Neuronal stem cell (in vitro differentiated cells): ENCODE data around the gene LRPAP1.
"Not testable (repeated sequence)": the region's sequence is repeated elsewhere in the genome, so short reads cannot be mapped to it uniquely, and the experiment has no call there.

Experiments used
- DNase-seq: peaks from one replicate; pipeline ENCODE4 v3.0.0-alpha.2; 2013; ENCODE audit warnings: low spot score
- H2AFZ ChIP-seq: one replicate; pipeline ENCODE4 v1.6.1; 2013; ENCODE audit warnings: mild to moderate bottlenecking, low read length, inconsistent platforms
- H2AK5ac ChIP-seq: 2 replicates; pipeline ENCODE4 v1.6.1; 2013; ENCODE audit warnings: low read depth, mild to moderate bottlenecking, inconsistent platforms, low read length, moderate library complexity, mixed read lengths
- H2BK120ac ChIP-seq: 2 replicates; pipeline ENCODE4 v1.6.1; 2013; ENCODE audit warnings: low read depth, mild to moderate bottlenecking, inconsistent platforms, low read length, moderate library complexity, mixed read lengths
- H2BK12ac ChIP-seq: one replicate; pipeline ENCODE4 v1.6.1; 2013; ENCODE audit warnings: low read length, inconsistent platforms
- H2BK15ac ChIP-seq: 2 replicates; pipeline ENCODE4 v1.6.1; 2013; ENCODE audit warnings: mild to moderate bottlenecking, low read length, inconsistent platforms, mixed read lengths
- H2BK5ac ChIP-seq: one replicate; pipeline ENCODE4 v1.6.1; 2013; ENCODE audit warnings: inconsistent platforms, mild to moderate bottlenecking, low read length, moderate library complexity
- H3K14ac ChIP-seq: one replicate; pipeline ENCODE4 v1.6.1; 2013; ENCODE audit warnings: low read length, inconsistent platforms
- H3K18ac ChIP-seq: 2 replicates; pipeline ENCODE4 v1.6.1; 2013; ENCODE audit warnings: low read length, inconsistent platforms
- H3K23ac ChIP-seq: 2 replicates; pipeline ENCODE4 v1.6.1; 2013; ENCODE audit warnings: low read depth, mild to moderate bottlenecking, mixed read lengths, low read length, inconsistent platforms; ENCODE audit not compliant: poor library complexity
- H3K27ac ChIP-seq: replicated peaks from 3 replicates; pipeline ENCODE4 v1.5.1; 2013; ENCODE audit warnings: low read length, inconsistent platforms
- H3K27me3 ChIP-seq, 3 experiments: 2 replicates each; pipeline ENCODE4 v1.6.1; 2013; ENCODE audit warnings: low read length in 3 of 3, mild to moderate bottlenecking in 2 of 3, inconsistent platforms in 1 of 3, low read depth in 1 of 3, mixed read lengths in 1 of 3, moderate library complexity in 1 of 3; ENCODE audit not compliant: control insufficient read depth in 3 of 3, insufficient read depth in 3 of 3
- H3K36me3 ChIP-seq, 2 donors: replicated peaks in 1 of 2; 2 replicates each; pipeline ENCODE4 v1.6.1; 2013; ENCODE audit warnings: low read length in 2 of 2; ENCODE audit not compliant: control insufficient read depth in 2 of 2, insufficient read depth in 2 of 2
- H3K4ac ChIP-seq: 2 replicates; pipeline ENCODE4 v1.6.1; 2013; ENCODE audit warnings: inconsistent platforms, mild to moderate bottlenecking, low read length, moderate library complexity
- H3K4me1 ChIP-seq, 2 donors: 1 replicate in 1 of 2; 2 replicates in 1 of 2; pipeline ENCODE4 v1.6.1; 2013; ENCODE audit warnings: low read length in 2 of 2, low read depth in 1 of 2; ENCODE audit not compliant: control insufficient read depth in 2 of 2, insufficient read depth in 1 of 2
- H3K4me2 ChIP-seq: one replicate; pipeline ENCODE4 v1.6.1; 2013; ENCODE audit warnings: mild to moderate bottlenecking, low read length, inconsistent platforms; ENCODE audit not compliant: insufficient read depth, poor library complexity, severe bottlenecking
- H3K4me3 ChIP-seq, 2 donors: 2 replicates each; pipeline ENCODE4 v1.5.1; 2013; ENCODE audit warnings: low read length in 2 of 2, mild to moderate bottlenecking in 2 of 2, inconsistent platforms in 1 of 2, moderate library complexity in 1 of 2
- H3K79me1 ChIP-seq: one replicate; pipeline ENCODE4 v1.6.1; 2013; ENCODE audit warnings: low read depth, mild to moderate bottlenecking, inconsistent platforms, low read length, moderate library complexity
- H3K9ac ChIP-seq: one replicate; pipeline ENCODE4 v1.6.1; 2013; ENCODE audit warnings: mild to moderate bottlenecking, low read depth, low read length, inconsistent platforms; ENCODE audit not compliant: poor library complexity
- H3K9me3 ChIP-seq, 2 donors: replicated peaks in 1 of 2; 2 replicates each; pipeline versions ENCODE3 to v1.6.1; 2013; ENCODE audit warnings: low read length in 2 of 2, mild to moderate bottlenecking in 2 of 2, inconsistent platforms in 1 of 2, low read depth in 1 of 2, mixed read lengths in 1 of 2, moderate library complexity in 1 of 2; ENCODE audit not compliant: control insufficient read depth in 2 of 2, insufficient read depth in 1 of 2
- H4K8ac ChIP-seq: one replicate; pipeline ENCODE4 v1.6.1; 2013; ENCODE audit warnings: low read depth, mild to moderate bottlenecking, inconsistent platforms, low read length, moderate library complexity
- H4K91ac ChIP-seq: one replicate; pipeline ENCODE4 v1.6.1; 2013; ENCODE audit warnings: low read length, low read depth, mild to moderate bottlenecking, inconsistent platforms; ENCODE audit not compliant: poor library complexity
- WGBS, 2 donors: extraction: QIAGEN DNeasy Blood & Tissue Kit; methylation state at CpG; one replicate each; pipeline ENCODE4 v1.1.7; 2013; ENCODE audit warnings: missing lambda C conversion rate in 2 of 2, mixed read lengths in 1 of 2; ENCODE audit not compliant: insufficient read length in 2 of 2, insufficient replicate concordance in 1 of 2; ENCODE audit errors: extremely low coverage in 2 of 2; 5-methylcytosine and 5-hydroxymethylcytosine counted together

The LRPAP1 gene

DNA sequence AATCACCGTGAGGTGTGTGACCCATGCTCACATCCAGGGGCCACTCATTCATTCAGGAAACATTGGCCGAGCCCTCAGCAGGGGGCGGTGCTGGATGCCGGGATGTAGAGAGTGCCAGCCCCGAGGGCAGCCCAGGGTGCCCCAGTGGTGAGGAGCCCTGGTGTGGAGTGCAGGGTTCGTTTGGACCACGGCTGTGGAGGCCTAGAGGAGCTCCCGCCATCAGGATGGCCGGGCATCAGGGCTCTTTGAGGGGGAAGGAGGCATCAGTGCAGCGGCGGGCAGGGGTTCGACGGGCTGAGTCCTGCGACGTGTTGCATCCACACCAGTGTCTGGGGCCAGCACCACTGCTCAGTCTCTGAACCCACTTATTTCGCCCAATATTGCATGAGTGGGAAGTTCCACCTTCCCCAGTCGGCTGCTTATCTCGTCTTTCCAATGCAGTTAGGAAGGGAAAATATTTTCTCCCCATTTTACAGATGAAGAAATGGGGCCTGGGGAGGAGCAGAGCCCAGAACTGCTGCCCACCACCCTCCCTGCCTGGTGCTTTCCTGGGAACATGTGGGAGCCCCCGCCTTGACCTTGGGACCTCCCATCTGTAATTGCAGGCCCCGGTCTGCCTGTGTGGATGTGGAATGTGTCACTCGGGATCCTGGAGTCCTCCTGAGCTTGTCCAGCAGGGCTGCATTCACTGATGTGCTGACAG is 16.9 kb upstream of the LRPAP1 start:
- not testable (repeated sequence) for H3K23ac ChIP-seq, H4K91ac ChIP-seq, H3K14ac ChIP-seq, H3K27me3 ChIP-seq, H2BK120ac ChIP-seq, H2BK5ac ChIP-seq, DNase-seq, H3K36me3 ChIP-seq, H3K4ac ChIP-seq, H3K79me1 ChIP-seq, H3K27ac ChIP-seq, H3K4me3 ChIP-seq, H2AFZ ChIP-seq, H3K9me3 ChIP-seq, H2BK12ac ChIP-seq, H3K9ac ChIP-seq, H4K8ac ChIP-seq, H3K4me2 ChIP-seq, H2AK5ac ChIP-seq, H3K18ac ChIP-seq, H3K4me1 ChIP-seq, H2BK15ac ChIP-seq
- no CpG with 5 or more reads among the region's 21 CpGs for WGBS, 2 donors

DNA sequence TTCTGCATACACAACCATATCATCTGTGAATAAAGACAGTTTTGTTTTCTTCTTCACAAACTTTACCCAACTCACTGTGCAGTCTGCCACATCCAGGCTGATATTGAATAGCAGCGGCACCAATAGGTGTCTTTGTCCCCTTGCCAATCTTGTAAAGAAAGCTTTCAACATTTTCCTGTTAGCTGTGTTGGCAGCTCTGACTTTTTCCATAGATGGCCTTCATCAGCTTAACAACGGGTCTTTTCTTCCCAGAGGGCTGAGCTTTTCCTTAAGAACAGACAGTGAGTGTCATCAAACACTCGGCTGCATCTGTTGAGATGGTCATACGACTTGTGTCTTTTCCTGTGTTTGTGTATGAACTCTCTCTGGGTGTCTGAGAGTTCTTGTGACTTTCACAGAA is 14.5 kb upstream of the LRPAP1 start:
- H2BK12ac ChIP-seq, H2AFZ ChIP-seq, H3K9me3 ChIP-seq, H3K9ac ChIP-seq, DNase-seq, H4K8ac ChIP-seq, H3K14ac ChIP-seq, H3K4me2 ChIP-seq, H3K4me1 ChIP-seq, H3K4ac ChIP-seq, H2BK15ac ChIP-seq, H3K18ac ChIP-seq, H3K4me3 ChIP-seq, H2AK5ac ChIP-seq, H3K27ac ChIP-seq, H3K27me3 ChIP-seq, H2BK120ac ChIP-seq, H3K79me1 ChIP-seq, H3K36me3 ChIP-seq, H2BK5ac ChIP-seq, H3K23ac ChIP-seq, H4K91ac ChIP-seq: not testable (repeated sequence)
- WGBS, 2 donors, result no CpG with 5 or more reads among the region's 4 CpGs

DNA sequence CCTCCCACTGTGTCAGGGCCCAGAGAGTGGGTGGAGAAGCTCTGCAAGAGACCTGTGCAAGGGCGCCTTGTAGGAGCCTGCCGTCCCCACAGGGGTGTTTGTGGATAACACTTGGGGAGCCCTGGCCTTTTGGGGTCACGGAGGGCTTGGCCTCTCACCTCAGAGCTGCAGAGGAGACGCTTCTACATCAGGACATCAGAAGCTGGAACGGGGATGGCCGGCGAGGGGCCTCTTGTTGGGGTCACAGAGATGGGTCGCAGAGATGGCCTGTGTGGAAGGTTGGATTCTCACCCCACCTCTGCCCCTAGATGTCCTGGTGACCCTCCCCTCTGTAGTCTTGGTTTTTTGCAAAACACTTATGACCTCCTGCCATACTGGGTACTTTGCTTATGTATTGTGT is 13.1 kb upstream of the LRPAP1 start:
- not testable (repeated sequence) for H4K91ac ChIP-seq, DNase-seq, H2BK5ac ChIP-seq, H2BK15ac ChIP-seq, H3K4me3 ChIP-seq, H3K79me1 ChIP-seq, H2BK120ac ChIP-seq, H3K36me3 ChIP-seq, H3K27me3 ChIP-seq, H3K18ac ChIP-seq, H3K9ac ChIP-seq, H3K4me2 ChIP-seq, H2BK12ac ChIP-seq, H2AK5ac ChIP-seq, H2AFZ ChIP-seq, H4K8ac ChIP-seq, H3K23ac ChIP-seq, H3K4ac ChIP-seq, H3K9me3 ChIP-seq, H3K4me1 ChIP-seq, H3K14ac ChIP-seq, H3K27ac ChIP-seq
- WGBS, 2 donors, result no CpG with 5 or more reads among the region's 8 CpGs

DNA sequence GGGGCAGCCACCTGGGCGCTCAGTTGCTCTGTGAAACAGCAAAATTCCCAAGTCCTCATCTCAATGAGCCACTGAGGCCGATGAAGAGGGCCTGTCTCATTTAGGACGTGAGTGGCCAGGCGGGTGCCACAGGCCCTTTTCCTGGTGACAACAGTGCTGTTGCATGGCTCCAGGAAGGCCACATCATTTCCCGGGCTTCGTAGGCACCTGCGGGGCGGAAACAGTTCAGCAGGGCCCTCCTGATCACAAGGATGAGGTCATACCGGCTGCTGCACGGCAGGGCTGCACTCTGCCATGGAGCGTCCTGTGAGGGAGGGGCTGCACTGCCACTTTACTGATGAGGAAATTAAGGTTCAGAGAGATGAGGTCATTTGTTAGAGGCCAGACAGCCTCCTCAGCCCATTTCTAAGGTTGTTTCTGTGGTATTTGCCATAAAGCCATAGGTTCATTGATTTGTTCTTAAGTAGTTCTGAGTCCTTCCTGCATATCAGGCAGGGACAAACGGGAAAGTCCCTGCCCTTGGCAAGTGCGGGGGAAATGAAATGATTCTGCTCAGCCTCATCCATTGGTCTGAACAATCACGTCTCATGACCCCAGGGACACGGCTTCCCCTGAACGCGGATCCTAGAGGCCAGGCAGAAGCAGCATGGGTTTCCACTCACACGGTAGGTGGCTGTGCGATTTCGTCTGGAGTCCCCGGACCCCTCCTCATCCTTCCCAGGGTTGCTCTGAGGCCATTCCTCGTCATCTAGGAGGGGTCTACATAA is 12.2 kb upstream of the LRPAP1 start:
- H3K4me2 ChIP-seq, H3K9ac ChIP-seq, H3K4ac ChIP-seq, H4K91ac ChIP-seq, H2BK12ac ChIP-seq, H3K79me1 ChIP-seq, H3K4me3 ChIP-seq, H2BK5ac ChIP-seq, H4K8ac ChIP-seq, H3K18ac ChIP-seq, H2AK5ac ChIP-seq, H3K4me1 ChIP-seq, H2BK15ac ChIP-seq, H3K27me3 ChIP-seq, H3K14ac ChIP-seq, H3K36me3 ChIP-seq, H3K23ac ChIP-seq, DNase-seq, H3K27ac ChIP-seq, H2BK120ac ChIP-seq, H2AFZ ChIP-seq, H3K9me3 ChIP-seq: not testable (repeated sequence)
- WGBS, 2 donors, result no CpG with 5 or more reads among the region's 22 CpGs
